Fibroblast of mammary gland (primary cell): Measurements from ENCODE around the gene NDUFA3.

Experiments
- DNase-seq: peaks from one replicate; pipeline ENCODE4 v3.0.0-alpha.2; 2010; ENCODE audit warnings: low read depth
- H3K4me3 ChIP-seq: 2 replicates; pipeline ENCODE4 v1.5.1; 2011; ENCODE audit warnings: low read depth, mild to moderate bottlenecking, low read length, moderate library complexity; ENCODE audit not compliant: control insufficient read depth
- TF ChIP-seq, protein P1 (sequence below): conservative IDR thresholded peaks from 2 replicates; pipeline ENCODE4 v1.5.1; 2011; ENCODE audit warnings: low read depth, low read length, inconsistent platforms; ENCODE audit not compliant: control insufficient read depth, insufficient read depth

Gene NDUFA3

DNA sequence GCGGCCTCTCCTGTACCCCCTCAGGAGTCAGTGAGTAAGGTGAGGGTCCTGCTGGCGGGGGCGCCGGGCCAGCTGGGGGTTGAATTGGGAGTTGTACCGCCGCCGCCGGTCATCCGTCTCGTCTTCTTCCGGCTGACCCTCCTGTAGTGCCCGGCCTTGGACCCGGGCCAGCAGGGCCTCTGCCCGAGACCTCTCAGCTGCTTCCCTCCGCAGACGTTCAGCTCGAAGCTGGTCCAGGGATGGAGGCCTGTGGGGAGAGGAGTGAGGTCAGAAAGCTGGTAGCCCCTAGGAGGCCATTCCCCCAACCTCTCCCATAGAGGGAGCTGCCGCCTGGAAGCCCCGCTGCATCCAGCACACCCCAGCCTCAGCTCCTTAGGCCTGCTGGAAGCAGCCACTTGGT, 53.0 kb downstream of the NDUFA3 start:
- no peak overlapping the region for H3K4me3 ChIP-seq
- TF ChIP-seq, protein P1, sequence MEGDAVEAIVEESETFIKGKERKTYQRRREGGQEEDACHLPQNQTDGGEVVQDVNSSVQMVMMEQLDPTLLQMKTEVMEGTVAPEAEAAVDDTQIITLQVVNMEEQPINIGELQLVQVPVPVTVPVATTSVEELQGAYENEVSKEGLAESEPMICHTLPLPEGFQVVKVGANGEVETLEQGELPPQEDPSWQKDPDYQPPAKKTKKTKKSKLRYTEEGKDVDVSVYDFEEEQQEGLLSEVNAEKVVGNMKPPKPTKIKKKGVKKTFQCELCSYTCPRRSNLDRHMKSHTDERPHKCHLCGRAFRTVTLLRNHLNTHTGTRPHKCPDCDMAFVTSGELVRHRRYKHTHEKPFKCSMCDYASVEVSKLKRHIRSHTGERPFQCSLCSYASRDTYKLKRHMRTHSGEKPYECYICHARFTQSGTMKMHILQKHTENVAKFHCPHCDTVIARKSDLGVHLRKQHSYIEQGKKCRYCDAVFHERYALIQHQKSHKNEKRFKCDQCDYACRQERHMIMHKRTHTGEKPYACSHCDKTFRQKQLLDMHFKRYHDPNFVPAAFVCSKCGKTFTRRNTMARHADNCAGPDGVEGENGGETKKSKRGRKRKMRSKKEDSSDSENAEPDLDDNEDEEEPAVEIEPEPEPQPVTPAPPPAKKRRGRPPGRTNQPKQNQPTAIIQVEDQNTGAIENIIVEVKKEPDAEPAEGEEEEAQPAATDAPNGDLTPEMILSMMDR = no peak
- DNase-seq = no peak

DNA sequence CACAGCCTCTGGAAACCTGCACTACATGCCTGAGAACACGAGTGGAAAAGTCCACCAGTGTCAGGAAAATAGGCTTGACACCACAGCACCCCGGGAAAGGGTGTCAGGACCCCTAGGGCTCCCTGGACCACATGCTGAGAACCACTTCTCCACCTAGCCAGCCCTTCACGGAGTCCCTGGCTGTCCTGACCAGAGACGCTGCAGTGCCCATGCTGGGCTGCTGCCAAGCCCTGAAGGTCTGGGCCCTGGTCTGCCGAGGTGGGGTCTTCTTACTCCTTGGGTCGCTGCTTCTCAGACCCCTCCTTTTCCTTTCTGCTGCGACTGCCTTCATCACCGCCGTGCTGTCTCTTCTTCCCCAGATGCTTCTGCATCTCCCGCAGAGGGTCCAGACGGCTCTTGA, 53.8 kb downstream of the NDUFA3 start:
- DNase-seq = no peak
- TF ChIP-seq, protein P1 = no peak
- H3K4me3 ChIP-seq = no peak overlapping the region

DNA sequence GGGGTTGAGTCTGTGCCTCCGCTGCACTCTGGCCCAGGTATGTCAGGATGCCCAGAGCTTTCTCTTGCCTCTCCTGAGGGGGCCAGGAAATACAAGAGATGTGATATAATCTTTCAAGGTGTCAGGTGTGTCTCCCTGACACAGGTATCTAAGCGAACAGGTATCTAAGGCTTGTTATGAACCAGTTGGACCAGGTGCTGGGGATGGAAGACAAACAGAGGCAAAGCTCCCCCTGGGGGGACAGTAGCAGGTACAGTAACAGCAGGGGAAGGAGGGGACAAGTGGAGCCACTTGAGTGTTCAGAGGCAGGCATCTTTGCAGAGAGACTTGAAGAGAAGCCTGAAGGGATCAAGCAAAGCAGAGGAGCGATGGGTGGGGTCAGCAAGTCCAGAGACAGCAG, 54.3 kb downstream of the NDUFA3 start:
- DNase-seq = no peak
- TF ChIP-seq, protein P1 = no peak
- no peak overlapping the region for H3K4me3 ChIP-seq
